GM06990 (cell line): ENCODE results near the gene HEPHL1.

Experiments used
- DNase-seq: peaks from one replicate; pipeline ENCODE4 v3.0.0-alpha.2; 2011; ENCODE audit not compliant: insufficient read length; ENCODE audit errors: extremely low read depth
- H3K27me3 ChIP-seq: replicated peaks from 2 replicates; pipeline ENCODE4 v1.6.0; 2011; ENCODE audit warnings: low read length; ENCODE audit not compliant: control insufficient read depth, insufficient read depth
- H3K36me3 ChIP-seq: 2 replicates; pipeline ENCODE4 v1.5.1; 2011; ENCODE audit warnings: low read length; ENCODE audit not compliant: control insufficient read depth, insufficient read depth
- H3K4me3 ChIP-seq: replicated peaks from 2 replicates; pipeline ENCODE4 v1.5.1; 2011; ENCODE audit warnings: low read depth, mild to moderate bottlenecking, control low read depth, low read length
- TF ChIP-seq, protein P1 (sequence below): IDR thresholded peaks from 2 replicates; pipeline ENCODE4 v1.5.1; 2011; ENCODE audit warnings: low read length, control low read depth, mild to moderate bottlenecking, inconsistent platforms; ENCODE audit not compliant: insufficient read depth, poor library complexity, severe bottlenecking

Gene HEPHL1

DNA sequence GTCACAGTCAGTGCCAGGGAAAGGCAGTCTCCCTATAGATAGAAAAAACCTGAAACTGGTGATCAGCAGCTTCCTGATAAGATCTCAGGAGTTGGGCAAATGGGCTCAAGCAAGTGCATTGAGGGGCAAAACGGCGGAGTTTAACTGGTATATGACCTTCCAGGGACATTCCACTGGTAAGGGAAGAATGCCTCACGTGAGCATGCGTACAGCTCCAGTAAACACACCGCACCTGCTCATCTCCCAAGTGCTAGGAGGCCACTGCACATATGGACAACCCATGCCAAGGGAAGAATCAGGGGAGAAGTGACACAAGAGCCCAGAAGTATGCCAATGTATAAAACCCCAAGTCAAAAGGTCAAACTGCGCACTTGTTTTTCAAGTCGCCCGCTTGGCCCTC is 11.6 kb downstream of the HEPHL1 start:
- no peak for DNase-seq
- TF ChIP-seq, protein P1, sequence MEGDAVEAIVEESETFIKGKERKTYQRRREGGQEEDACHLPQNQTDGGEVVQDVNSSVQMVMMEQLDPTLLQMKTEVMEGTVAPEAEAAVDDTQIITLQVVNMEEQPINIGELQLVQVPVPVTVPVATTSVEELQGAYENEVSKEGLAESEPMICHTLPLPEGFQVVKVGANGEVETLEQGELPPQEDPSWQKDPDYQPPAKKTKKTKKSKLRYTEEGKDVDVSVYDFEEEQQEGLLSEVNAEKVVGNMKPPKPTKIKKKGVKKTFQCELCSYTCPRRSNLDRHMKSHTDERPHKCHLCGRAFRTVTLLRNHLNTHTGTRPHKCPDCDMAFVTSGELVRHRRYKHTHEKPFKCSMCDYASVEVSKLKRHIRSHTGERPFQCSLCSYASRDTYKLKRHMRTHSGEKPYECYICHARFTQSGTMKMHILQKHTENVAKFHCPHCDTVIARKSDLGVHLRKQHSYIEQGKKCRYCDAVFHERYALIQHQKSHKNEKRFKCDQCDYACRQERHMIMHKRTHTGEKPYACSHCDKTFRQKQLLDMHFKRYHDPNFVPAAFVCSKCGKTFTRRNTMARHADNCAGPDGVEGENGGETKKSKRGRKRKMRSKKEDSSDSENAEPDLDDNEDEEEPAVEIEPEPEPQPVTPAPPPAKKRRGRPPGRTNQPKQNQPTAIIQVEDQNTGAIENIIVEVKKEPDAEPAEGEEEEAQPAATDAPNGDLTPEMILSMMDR, result no peak
- Histone ChIP-seq H3K4me3 (no peak overlapping the region), H3K36me3 (no peaks in the 10 kb centered on the region), H3K27me3 (no peaks in the 10 kb centered on the region)

DNA sequence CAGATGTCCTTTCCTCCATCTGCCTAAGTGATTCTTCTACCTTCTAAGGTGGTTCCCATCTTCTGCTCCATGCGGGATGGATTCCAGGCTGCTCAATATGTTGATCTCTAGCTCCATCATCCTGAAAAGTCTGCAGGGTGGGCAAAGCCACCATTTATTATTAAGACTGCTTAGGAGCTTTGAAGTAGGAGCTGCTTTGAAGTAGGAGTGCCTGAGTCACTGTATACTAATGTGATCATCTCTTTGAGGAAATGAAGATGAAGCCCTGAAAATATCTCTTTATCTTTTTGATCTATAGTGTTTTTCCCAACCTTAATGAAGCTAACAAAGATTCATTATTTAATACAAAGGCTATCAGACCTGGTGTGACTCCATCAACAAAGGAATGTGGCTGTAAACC is 13.1 kb downstream of the HEPHL1 start:
- Histone ChIP-seq H3K27me3 (no peaks in the 10 kb centered on the region), H3K36me3 (no peaks in the 10 kb centered on the region), H3K4me3 (no peak overlapping the region)
- no peak for DNase-seq
- TF ChIP-seq, protein P1, result no peak

DNA sequence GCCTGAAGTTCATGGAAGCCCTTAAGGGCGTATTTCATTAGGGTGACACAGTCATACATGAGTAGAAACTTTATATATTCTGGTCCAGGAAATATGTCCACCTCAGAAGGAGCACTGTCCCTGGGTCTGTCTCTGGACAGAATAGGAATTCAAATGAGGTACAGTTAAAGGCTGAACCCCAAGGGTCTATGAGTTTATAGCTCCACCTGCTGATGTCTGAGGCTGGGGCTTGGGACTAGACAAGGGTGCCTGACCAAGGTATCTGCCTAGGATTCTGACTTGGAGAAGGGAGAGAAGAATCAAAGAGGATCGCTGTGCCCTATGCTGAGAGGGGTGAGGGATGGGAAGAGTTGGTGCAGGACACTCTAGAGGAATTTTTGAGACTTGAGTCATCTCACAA is 14.9 kb downstream of the HEPHL1 start:
- TF ChIP-seq, protein P1, result no peak
- DNase-seq, result no peak
- no peak overlapping the region for H3K4me3 ChIP-seq
- H3K36me3 ChIP-seq, result no peaks in the 10 kb centered on the region
- no peaks in the 10 kb centered on the region for H3K27me3 ChIP-seq

DNA sequence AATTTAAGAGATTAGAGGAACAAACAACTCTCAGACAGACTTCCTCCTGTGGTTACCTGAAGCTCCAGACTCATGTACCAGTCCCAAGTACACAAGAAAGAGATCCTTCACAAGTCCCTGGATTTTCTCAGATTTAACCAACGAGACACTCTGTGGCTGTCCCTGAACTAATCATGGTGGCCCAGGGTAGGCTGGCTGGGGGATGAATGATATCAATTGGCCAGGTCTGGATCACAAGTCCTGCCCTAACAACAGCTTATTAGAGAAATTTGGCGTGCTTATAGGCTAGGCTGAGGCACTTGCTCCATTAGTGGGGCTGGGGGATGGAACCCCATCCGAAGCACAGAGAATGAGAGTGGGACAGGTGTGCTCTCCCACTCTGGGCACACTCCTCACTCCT is 22.1 kb downstream of the HEPHL1 start:
- Histone ChIP-seq H3K36me3 (no peaks in the 10 kb centered on the region), H3K4me3 (no peak overlapping the region), H3K27me3 (no peaks in the 10 kb centered on the region)
- TF ChIP-seq, protein P1, result no peak
- no peak for DNase-seq

DNA sequence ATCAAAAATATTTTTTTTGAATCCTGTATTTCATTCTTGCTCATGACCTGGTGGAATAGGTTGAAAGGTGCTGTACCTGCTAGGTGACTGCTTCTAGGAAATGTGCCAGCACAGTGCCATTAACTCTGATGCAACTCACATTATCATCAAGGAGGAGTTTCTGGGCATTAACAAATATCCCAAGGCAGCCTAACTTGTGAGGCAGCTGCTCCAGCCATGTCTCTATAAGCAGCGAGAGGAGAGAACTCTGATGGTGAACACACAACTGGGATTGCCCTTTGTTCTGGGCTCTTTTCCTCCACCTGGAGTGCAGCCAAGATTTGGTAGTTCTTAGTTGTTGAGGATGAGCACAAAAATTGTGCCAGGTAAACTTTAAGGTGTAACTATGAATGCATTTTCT is 25.6 kb downstream of the HEPHL1 start:
- TF ChIP-seq, protein P1, result no peak
- no peaks in the 10 kb centered on the region for H3K36me3 ChIP-seq
- no peak overlapping the region for H3K4me3 ChIP-seq
- DNase-seq, result no peak
- H3K27me3 ChIP-seq, result no peaks in the 10 kb centered on the region

DNA sequence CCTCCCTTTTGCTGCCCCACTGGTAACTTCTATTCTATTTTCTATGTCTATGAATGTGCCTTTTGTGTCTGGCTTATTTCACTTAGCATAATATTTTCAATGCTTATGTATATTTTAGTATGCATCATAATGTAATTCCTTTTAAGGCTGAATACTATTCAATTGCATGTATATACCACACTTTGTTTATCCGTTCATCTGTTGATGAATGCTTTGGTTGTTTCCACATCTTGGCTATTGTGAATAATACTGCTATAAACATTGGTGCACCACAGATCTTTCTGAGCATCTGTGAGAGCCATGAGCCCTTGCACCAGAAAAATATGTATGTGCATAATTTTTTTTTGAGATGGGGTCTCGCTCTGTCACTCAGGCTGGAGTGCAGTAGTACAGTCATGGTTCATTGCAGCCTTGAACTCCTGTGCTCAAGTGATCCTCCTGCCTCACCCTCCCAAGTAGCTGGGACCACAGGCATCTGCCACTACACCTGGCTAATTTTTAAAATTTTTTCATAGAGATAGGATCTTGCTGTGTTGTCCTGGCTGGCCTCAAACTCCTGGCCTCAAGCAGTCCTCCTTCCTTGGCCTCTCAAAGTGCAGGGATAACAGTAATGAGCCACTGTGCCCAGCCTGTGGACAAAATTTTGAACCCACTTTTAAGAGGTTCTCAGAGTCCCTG is 27.0 kb downstream of the HEPHL1 start:
- H3K27me3 ChIP-seq, result no peaks in the 10 kb centered on the region
- TF ChIP-seq, protein P1, result no peak
- H3K36me3 ChIP-seq, result no peaks in the 10 kb centered on the region
- no peak overlapping the region for H3K4me3 ChIP-seq
- DNase-seq, result no peak
